Activated B cell treated with CpG ODN at 0.5 μM for 24 hours (primary cell): Measurements from ENCODE around the gene PTPRZ1. TPM values are rescaled to one million over a fixed set of nuclear protein-coding genes. Genes with fewer than 3 reads are reported as not detected.

Experiments
- ATAC-seq: fragments of 200-7000 bp; cut with Tn5 transposase; one replicate; pipeline ENCODE4 v1.10.0; 2021; ENCODE audit warnings: low read depth, mild to moderate bottlenecking, moderate library complexity
- CTCF ChIA-PET: fragments of 350-600 bp; sonication (Branson Sonifier 250); formaldehyde crosslinking; loops from one replicate; lab custom pipeline; 2021; ENCODE audit warnings: antibody characterized with exemption; lab: Charles Lee
- POLR2A ChIA-PET: fragments of 350-600 bp; sonication (Branson Sonifier 250); formaldehyde crosslinking; loops from one replicate; lab custom pipeline; 2021; ENCODE audit warnings: antibody characterized with exemption; lab: Charles Lee
- DNase-seq: peaks from one replicate; pipeline ENCODE4 v3.0.0; 2022
- H3K27ac Mint-ChIP-seq: one replicate; pipeline ENCODE4 v1.8.0; 2020; ENCODE audit warnings: mixed read lengths
- H3K27me3 Mint-ChIP-seq: one replicate; pipeline ENCODE4 v1.8.0; 2021; ENCODE audit warnings: mixed read lengths
- H3K36me3 Mint-ChIP-seq: one replicate; pipeline ENCODE4 v1.8.0; 2021; ENCODE audit warnings: low read depth, mixed read lengths
- H3K4me1 Mint-ChIP-seq: one replicate; pipeline ENCODE4 v1.8.0; 2021; ENCODE audit warnings: mixed read lengths
- H3K4me3 Mint-ChIP-seq: one replicate; pipeline ENCODE4 v1.8.0; 2020; ENCODE audit warnings: mild to moderate bottlenecking, mixed read lengths
- H3K9me3 Mint-ChIP-seq: one replicate; pipeline ENCODE4 v1.8.0; 2020; ENCODE audit warnings: mixed read lengths
- CTCF ChIP-seq: fragments of 200-600 bp; IDR thresholded peaks from one replicate; pipeline ENCODE4 v1.8.0; 2022; ENCODE audit warnings: antibody characterized with exemption, mild to moderate bottlenecking
- intact Hi-C: fragments of 100-400 bp; cut with micrococcal nuclease; formaldehyde crosslinking; loops from one replicate; pipeline ENCODE4 v1.15.1; 2024
- total RNA-seq: library from RNA; stranded (reverse); gene quantifications from 2 replicates; pipeline ENCODE4 v1.2.3, GENCODE V29; 2022

The PTPRZ1 gene
- total RNA-seq, 1 donor from 2014 or later: not detected

DNA sequence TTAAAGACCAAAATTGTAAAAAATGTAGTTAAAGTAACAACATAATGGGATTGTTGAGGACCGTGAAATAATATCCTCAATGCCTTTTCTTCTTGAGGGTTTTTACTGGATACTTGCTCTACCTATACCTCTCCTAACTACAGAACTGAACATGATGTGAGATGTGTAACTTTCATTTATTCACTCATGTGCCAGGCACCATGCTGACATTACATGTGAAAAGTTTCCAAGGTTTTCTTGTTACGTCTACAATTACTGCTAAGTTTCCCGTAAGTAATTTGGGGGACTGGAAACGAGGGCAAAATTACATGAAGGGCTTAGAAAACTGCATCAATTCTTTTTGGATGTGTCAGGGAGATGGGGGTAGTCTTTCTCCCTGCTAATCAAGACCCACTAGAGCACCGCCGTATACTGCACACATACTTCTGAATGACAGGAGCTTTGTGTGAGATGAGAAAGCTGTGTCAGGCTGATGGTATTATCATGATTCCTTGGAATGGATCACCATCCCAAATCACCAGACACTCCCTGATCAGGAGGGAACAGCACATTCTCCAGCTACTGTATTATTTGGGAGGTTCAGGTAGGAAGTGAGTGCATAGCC lies 41.8 kb downstream of the PTPRZ1 start:
- no peaks in the 10 kb centered on the region for H3K4me1 Mint-ChIP-seq
- no peaks in the 10 kb centered on the region for H3K27me3 Mint-ChIP-seq
- H3K36me3 Mint-ChIP-seq: no peaks in the 10 kb centered on the region
- ChIA-PET CTCF (no interaction called here), POLR2A (no interaction called here)
- no peak overlapping the region for H3K27ac Mint-ChIP-seq
- intact Hi-C loops: no loop called here
- no peak for TF ChIP-seq CTCF
- no peak for DNase-seq
- ATAC-seq: no peak
- H3K4me3 Mint-ChIP-seq: no peak overlapping the region
- no peaks in the 10 kb centered on the region for H3K9me3 Mint-ChIP-seq

GRCh38 chr7:121916211-121916610 lies 43.2 kb downstream of the PTPRZ1 start:
- Mint-ChIP-seq H3K36me3 (no peaks in the 10 kb centered on the region), H3K27ac (no peak overlapping the region), H3K4me1 (no peaks in the 10 kb centered on the region), H3K4me3 (no peak overlapping the region), H3K27me3 (no peaks in the 10 kb centered on the region), H3K9me3 (no peaks in the 10 kb centered on the region)
- DNase-seq: no peak
- POLR2A ChIA-PET: no interaction called here
- CTCF ChIA-PET: no interaction called here
- no peak for ATAC-seq
- no peak for TF ChIP-seq CTCF
- intact Hi-C loops: no loop called here

DNA sequence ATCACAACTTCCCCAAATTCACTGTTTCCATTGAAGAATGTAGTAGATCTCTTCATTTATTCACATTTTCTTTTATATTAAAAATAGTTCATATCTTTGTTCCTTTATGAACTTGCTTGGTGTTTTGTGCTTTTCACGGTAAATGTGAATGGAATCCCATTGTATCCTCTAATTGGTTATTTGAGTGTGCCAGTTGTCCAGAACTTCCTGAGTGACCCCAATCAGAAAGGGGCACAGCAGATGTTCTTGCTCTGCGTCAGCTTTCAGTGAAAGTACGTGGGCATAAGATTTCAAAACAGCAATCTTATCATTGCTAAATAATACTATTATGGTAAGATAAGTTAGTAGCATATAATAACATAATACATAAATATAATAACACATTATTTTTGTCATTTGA lies 47.0 kb downstream of the PTPRZ1 start:
- TF ChIP-seq CTCF: no peak
- no peaks in the 10 kb centered on the region for H3K9me3 Mint-ChIP-seq
- ChIA-PET POLR2A (no interaction called here), CTCF (no interaction called here)
- ATAC-seq (no peak), DNase-seq (no peak)
- no peak overlapping the region for H3K27ac Mint-ChIP-seq
- no peaks in the 10 kb centered on the region for H3K36me3 Mint-ChIP-seq
- no peaks in the 10 kb centered on the region for H3K4me1 Mint-ChIP-seq
- H3K4me3 Mint-ChIP-seq: no peak overlapping the region
- H3K27me3 Mint-ChIP-seq: no peaks in the 10 kb centered on the region
- intact Hi-C loops: no loop called here

DNA sequence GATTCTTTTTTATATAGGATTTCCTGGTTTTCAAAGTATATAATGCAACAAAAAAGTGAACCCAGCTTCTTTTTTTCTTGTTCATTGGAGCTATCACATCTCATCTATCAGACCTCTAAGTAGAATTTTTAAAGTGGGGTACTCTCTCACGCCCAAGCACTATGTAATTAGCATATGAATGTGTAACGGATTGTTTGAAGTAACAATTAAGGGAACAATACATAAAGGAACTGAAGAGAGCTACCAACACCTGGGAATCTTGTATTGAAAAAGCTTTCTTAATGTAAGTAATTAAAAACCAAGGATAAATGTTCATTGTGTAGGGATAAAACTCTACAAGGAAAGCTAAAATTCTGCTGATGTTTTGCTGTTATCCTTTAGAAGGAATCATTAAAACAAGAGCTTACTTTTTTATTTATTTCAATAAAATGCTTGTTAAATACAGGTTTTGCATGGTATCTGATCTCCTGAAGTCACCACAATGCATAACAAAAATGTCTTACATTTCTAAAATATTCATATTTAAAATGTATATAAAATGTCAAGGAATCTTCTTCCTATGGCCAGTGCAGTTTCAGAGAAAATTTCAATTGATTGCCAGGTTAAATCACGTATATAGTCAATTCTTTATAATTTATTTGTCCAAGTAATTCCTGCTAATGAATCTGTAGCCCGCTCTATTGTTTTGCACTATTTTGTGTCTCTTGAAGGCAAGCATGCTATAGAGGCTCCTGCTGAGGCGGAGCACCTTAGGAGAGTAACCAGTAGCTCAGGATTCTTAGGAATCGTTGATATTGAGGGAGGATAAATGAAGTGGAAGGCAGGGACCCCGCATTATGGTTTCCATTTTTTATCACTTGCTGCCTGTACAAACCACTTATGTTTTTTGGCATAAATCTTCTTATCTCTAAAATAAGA lies 51.6 kb downstream of the PTPRZ1 start:
- ChIA-PET POLR2A (no interaction called here), CTCF (no interaction called here)
- Mint-ChIP-seq H3K4me1 (no peaks in the 10 kb centered on the region), H3K27ac (no peak overlapping the region), H3K36me3 (no peaks in the 10 kb centered on the region), H3K27me3 (no peaks in the 10 kb centered on the region), H3K9me3 (no peaks in the 10 kb centered on the region), H3K4me3 (no peak overlapping the region)
- DNase-seq (no peak), ATAC-seq (no peak)
- intact Hi-C loops: no loop called here
- no peak for TF ChIP-seq CTCF

DNA sequence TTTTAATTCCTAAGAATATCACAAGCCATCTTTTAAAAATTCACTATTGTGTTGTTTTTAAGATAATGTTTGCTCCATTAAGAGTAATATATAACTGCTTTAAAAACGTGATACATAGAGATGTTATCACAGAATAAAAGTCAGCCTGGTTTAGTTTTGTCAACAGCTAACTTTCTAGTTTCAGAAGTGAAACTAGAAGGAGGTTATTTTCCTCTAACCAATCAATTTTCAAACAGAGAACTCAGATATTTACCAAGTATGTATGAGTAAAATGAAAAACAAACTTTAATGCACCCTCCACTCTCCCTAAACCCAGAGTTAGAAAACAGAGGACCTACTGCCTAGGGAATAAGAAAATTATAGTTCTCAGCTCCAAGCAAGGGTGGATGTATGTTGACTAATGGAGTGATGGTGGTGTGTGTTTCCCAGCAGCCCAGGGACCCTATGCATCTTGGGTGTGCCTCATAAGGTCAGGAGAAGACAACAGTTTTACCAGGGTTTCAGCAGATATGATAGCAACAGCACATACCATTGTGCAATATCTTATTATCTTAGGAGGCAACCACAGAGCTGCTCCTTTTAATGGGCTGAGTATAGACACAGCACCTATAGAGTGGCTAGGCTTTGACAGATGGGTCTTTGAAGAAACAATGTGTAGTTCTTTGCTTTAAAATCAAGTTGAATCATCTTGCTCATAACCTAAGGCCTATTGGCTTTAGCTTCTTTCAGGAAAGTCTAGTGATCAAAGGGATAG lies 58.4 kb downstream of the PTPRZ1 start:
- H3K27me3 Mint-ChIP-seq: peaks cover 2% of the 10 kb centered on the region
- no peak overlapping the region for H3K27ac Mint-ChIP-seq

More for the DNA sequence above, 58.4 kb downstream of the PTPRZ1 start:
- Mint-ChIP-seq H3K9me3 (no peaks in the 10 kb centered on the region), H3K4me3 (no peak overlapping the region), H3K4me1 (no peaks in the 10 kb centered on the region), H3K36me3 (no peaks in the 10 kb centered on the region)
- ChIA-PET CTCF (no interaction called here), POLR2A (no interaction called here)
- no peak for DNase-seq
- intact Hi-C loops: no loop called here
- TF ChIP-seq CTCF: no peak
- no peak for ATAC-seq
